GM18870 (cell line): Measurements from ENCODE around the gene MDP1.
"Not testable (repeated sequence)": the region's sequence is repeated elsewhere in the genome, so short reads cannot be mapped to it uniquely, and the experiment has no call there.

ENCODE experiments used
- ATAC-seq: cut with Tn5 transposase; IDR thresholded peaks from one replicate; pipeline ENCODE4 v1.9.1; 2021; ENCODE audit warnings: moderate library complexity; ENCODE audit not compliant: unreplicated experiment

Gene MDP1

DNA sequence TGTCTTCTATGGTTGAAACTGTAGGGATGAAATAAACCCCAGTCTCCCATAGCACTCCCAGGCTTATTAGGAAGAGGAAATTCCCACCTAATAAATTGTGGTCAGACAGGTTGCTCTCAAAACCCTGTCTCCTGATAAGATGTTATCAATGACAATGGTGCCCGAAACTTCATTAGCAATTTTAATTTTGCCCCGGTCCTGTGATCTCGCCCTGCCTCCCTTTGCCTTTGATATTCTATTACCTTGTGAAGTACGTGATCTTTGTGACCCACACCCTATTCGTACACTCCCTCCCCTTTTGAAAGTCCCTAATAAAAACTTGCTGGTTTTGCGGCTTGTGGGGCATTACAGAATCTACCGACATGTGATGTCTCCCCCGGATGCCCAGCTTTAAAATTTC lies 13.3 kb downstream of the MDP1 start:
- ATAC-seq = not testable (repeated sequence)

DNA sequence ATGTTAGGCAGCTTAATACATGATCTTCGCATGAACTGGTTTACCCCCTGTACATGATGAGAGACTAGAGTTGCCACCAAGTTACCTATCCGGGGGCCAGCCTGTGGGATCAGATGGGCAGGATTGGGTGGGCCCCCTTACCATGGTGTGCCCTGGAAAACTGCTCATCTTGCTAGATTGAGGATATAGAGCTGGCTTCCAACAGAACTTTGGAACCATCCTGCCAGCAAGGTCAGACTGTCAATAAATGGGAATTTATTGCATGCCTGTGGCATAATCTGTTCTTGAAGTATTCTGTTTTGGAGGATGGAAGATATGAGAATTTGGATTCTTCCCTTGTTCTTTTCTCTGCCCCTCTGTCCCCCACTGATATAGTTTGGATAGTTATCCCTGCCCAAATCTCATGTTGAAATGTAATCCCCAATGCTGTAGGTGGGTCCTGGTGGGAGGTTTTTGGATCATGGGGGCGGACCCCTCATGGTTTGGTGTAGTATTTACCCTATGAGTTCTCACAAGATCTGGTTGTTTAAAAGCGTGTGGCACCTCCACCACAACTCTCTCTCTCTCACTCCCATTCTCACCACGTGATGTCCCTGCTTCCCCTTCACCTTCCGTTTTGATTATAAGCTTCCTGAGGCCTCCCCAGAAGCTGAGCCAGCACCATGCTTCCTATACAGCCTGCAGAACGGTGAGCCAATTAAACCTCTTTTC lies 16.9 kb downstream of the MDP1 start:
- ATAC-seq = no peak

DNA sequence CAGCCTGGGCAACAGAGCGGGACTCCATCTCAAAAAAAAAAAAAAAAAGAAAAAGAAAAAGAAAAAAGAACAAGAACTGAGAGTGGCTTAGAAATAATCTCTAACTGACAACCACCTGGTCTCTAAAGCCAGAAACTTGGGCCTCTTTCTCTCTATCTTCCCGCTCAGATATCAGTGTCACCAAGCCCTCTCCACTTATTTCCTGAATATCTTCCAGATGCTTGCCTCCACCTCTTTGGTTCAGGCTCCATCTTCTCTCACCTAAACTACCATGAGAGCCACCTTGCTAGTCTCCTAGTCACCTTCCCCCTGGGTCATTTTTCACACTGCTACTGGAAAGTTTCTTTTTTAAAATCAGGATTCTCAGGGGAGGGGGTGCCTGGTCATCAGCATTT lies 18.8 kb downstream of the MDP1 start:
- ATAC-seq = no peak

- ATAC-seq = peak; percentile 22
These were observed 19.5 kb downstream of the MDP1 start for GRCh38 chr14:24196071-24197055.

DNA sequence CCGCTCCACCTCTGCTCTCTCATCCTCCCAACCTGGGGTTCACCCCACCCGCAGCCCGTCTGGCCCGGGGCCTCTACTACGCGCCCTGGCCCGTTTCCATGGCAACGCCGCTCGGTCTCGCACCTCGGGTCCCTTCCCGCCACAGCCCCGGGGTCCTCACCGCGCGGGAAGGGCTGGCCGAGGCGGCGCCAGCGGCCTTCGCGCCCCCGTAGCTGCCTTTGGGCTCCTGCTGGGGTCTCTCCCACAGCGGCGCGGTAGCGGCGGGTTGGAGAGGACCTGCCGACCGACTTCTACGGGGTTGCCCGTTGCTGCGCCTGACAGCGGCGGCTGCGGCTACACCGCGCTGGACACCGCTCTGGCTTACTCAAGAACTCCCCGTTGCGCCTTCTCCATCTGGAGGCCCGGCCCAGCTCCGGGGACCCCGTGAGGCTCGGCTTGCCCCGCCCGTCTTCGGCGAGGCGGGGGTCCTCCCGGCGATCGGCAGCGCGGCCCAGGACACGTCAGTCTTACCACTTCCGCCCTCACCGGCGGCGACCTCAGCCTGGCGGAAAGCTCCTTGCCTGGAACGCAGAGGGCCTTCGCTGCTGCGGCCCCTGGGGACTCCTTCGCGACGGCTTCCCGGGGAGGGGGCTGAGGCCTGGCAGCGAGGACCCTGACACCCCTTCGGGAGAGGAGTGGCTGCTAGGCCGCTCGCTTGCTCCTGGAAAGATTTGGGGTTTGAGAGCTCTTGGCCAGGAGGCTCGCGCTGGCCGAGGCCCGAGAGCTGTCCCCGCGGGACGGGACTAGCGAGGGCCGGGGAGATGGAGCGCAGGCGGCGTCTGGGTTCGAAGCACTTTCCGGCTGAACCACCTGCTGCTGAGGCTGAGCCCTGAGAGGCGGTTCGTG lies 20.4 kb downstream of the MDP1 start, which contains the start of gene TM9SF1:
TSS of gene TM9SF1 (minus strand) at position 256 of the 885 bp plus-strand sequence. CDS start 422 bp downstream, outside the sequence.
- ATAC-seq = peak; percentile 74

DNA sequence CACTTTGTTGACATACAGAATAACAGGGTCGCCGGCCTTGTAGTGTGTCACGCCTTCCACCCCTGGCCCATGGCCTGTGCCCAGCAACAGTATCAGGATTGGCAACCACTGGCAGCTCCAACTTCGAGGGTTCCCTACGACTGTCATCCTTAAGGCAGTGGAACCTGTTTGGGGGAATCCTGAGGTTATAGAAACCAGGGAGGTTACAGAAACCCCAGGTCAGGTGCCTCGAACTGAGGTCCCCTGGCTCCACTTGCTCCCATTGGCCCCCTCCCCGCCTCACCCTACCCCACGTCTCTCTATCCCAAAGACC lies 21.0 kb downstream of the MDP1 start:
- no peak for ATAC-seq

GRCh38 chr14:24194186-24194872 lies 21.5 kb downstream of the MDP1 start:
- ATAC-seq = no peak

- ATAC-seq = no peak
These were observed 22.9 kb downstream of the MDP1 start for GRCh38 chr14:24192933-24193332.

GRCh38 chr14:24190416-24190815 lies 25.4 kb downstream of the MDP1 start:
- no peak for ATAC-seq

GRCh38 chr14:24189460-24189859 lies 26.4 kb downstream of the MDP1 start:
- ATAC-seq = no peak

GRCh38 chr14:24189059-24189375 lies 26.8 kb downstream of the MDP1 start:
- ATAC-seq = no peak

DNA sequence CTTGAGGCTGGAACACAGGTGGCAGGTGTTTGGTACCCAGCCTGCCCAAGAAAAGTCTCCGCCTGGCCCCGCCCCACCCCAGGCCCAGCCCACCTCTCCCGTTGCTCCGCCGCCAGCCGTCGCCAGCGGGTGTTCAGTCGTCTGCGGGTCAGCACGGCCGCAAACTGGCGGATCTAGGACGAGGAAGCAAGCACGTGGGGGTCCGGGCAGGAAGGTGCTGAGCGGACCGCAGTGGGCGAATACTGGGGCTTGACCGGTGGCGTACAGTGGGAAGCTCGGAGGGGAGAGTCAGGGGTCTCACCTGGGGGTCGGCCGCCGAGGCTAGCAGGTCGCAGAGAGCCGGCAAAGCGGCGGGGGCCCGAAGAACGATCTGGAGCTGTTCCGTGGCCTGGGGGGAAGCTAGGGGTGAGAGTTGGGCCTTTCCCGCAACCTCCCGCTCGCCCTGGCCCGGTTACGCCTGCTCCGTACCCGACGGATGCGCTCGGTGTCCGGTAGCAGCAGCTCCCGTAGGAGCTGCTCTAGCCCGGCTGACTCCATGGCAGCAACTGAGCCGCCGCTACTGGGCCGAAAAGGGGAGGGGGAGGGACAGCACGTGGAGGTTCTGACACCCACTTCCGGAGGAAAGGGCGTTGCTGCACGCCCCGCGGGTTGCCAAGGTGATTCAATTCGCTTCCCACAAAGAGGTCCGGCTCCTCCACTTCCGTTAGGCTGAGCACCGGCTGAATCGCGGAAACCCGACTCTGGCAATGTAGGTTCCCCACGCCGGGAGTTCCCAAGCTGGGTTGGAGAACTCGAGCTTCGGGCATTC lies 27.4 kb downstream of the MDP1 start, which contains the start of gene IPO4:
TSS of gene IPO4 (minus strand) at position 566 of the 808 bp plus-strand sequence. CDS start at position 537, 29 bp downstream.
- peak; percentile 85 for ATAC-seq

DNA sequence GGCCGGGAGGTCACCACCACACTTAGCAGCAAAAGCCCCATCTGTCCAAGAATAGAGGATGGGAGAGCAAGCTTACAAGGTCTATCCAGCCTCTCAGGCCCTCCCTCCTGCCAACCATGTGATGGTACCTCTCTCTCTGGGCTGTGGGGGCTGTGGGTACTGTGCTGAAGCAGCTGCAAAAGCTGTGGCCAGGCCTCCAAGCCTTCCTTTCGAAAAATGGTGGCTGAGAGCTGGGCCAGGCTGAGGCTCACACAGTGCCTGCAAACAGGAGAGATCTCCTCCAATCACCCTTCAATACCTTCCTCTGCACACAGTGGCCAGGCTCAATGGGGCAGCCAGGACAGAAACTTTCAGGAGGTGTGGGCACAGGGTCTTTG lies 28.3 kb downstream of the MDP1 start:
- no peak for ATAC-seq

GRCh38 chr14:24186831-24187538 lies 28.9 kb downstream of the MDP1 start:
- no peak for ATAC-seq

DNA sequence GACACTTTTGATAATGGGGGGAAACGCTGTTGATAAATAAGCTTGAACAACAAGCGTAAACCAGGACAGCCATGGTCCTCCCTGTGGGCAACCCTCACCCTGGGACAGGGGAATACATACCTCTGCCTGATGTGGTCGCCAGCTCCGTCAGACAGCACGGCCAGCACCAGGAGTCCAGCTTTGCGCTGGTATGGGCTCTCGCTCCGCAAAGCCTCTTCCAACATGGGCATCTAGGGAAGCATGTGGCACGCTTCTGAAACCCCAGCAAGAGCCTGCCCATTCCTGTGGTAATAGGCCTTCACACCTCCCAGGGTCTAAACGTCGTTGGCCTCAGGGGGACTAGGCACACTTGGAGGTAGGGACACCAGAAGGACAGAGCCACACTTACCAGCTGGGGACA lies 30.1 kb downstream of the MDP1 start:
- ATAC-seq = no peak

DNA sequence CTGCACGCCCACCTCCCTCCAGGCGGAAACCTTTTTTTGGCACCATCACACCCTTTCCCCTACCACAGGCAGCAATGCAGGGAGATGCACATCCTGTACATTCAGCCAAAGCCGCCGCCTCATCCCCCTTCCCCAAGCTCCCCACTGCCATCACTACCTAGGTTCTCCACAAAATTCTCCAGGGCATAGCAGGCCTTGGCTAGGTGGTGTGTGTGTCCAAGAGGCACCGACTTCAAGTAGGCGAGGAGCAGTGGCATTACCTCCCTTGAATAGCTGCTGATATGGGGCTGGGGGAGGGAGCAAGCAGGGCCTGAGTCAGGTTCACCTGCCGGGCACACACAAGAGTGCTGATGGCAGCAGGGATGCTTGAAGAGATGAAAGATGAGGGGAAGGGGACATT lies 30.8 kb downstream of the MDP1 start:
- no peak for ATAC-seq

GRCh38 chr14:24184104-24184970 lies 31.5 kb downstream of the MDP1 start:
- ATAC-seq = no peak

DNA sequence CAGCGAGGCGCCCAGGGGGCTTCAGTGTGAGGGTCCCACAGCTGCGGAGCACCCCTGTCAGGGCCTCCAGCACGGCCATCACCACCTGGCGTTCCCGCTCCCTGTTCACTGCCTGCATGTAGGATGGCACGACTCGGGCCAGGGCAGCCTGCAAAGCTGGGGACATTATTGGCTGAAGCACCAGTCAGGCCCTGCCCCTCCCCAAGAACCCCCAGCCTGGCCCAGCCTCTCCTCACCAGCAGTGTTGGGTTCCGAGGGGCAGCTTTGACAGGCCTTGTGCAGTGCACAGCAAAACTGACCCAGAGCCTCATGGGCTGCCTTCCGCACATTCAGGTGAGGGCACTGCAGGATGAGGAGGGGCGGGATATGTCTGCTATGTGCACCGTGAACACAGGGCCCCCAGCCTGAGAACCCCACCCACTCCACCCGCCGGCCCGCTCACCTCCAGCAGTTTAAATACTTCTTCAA lies 32.8 kb downstream of the MDP1 start:
- ATAC-seq = no peak
